H1 (cell line): Measurements from ENCODE around the gene CCDC112.

Experiments
- CEBPB ChIP-seq: IDR thresholded peaks from 2 replicates; pipeline ENCODE4 v1.6.1; 2012; ENCODE audit warnings: low read depth, low read length
- CHD2 ChIP-seq: IDR thresholded peaks from 2 replicates; pipeline ENCODE4 v1.6.1; 2012; ENCODE audit warnings: low read length, improper control_type of control experiment
- POLR2A ChIP-seq, 2 experiments: IDR thresholded peaks; 1 replicate in 1 of 2; 2 replicates in 1 of 2; pipeline ENCODE4 v1.6.1; 2011; ENCODE audit warnings: low read depth in 2 of 2, low read length in 2 of 2, mild to moderate bottlenecking in 2 of 2; ENCODE audit errors: control extremely low read depth in 1 of 2
- YY1 ChIP-seq: IDR thresholded peaks from 2 replicates; pipeline ENCODE4 v1.6.1; 2011; ENCODE audit warnings: low read depth, mild to moderate bottlenecking, low read length
- TF ChIP-seq, protein P1 (sequence below), 3 experiments: IDR thresholded peaks; 1 replicate in 2 of 3; 2 replicates in 1 of 3; pipeline versions ENCODE4 v1.5.1 to v1.6.1; 2011; ENCODE audit warnings: low read length in 3 of 3, mild to moderate bottlenecking in 3 of 3, inconsistent platforms in 2 of 3, low read depth in 1 of 3, moderate library complexity in 1 of 3; ENCODE audit not compliant: insufficient read depth in 1 of 3; ENCODE audit errors: control extremely low read depth in 1 of 3
- TF ChIP-seq, protein P2 (sequence below): IDR thresholded peaks from 2 replicates; pipeline ENCODE4 v1.6.1; 2012; ENCODE audit warnings: inconsistent platforms
- TF ChIP-seq, protein P3 (sequence below): IDR thresholded peaks from 2 replicates; pipeline ENCODE4 v1.6.1; 2012; ENCODE audit warnings: inconsistent platforms
- TF ChIP-seq, protein P4 (sequence below): IDR thresholded peaks from 2 replicates; pipeline ENCODE4 v1.6.1; 2011; ENCODE audit warnings: low read depth, mild to moderate bottlenecking, low read length; ENCODE audit not compliant: insufficient read depth

DNA sequence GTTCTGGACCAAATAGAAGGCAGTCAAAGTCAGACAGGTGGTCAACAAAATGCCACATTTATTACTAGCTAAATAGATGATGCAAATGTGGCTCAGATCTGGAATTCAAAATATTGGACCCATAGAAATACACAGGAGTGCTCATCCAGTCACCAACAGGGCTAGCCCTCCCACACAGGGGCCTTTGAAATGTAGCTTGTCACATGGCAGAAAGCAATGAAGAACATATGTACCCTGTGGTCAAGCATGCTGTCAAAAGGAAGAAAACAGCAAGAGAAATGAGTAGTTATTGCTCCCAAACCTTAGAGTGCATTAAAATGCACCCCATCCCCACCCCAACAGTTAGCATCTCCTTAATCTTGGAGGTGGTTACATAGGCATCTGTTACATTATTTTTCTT, 20.9 kb upstream of the CCDC112 start:
- no peak for TF ChIP-seq CEBPB
- no peak for TF ChIP-seq CHD2
- TF ChIP-seq, protein P1, sequence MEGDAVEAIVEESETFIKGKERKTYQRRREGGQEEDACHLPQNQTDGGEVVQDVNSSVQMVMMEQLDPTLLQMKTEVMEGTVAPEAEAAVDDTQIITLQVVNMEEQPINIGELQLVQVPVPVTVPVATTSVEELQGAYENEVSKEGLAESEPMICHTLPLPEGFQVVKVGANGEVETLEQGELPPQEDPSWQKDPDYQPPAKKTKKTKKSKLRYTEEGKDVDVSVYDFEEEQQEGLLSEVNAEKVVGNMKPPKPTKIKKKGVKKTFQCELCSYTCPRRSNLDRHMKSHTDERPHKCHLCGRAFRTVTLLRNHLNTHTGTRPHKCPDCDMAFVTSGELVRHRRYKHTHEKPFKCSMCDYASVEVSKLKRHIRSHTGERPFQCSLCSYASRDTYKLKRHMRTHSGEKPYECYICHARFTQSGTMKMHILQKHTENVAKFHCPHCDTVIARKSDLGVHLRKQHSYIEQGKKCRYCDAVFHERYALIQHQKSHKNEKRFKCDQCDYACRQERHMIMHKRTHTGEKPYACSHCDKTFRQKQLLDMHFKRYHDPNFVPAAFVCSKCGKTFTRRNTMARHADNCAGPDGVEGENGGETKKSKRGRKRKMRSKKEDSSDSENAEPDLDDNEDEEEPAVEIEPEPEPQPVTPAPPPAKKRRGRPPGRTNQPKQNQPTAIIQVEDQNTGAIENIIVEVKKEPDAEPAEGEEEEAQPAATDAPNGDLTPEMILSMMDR (IDR thresholded peaks at IDR 0.05; ENCODE audit: control extremely low read depth in 1 of 3, insufficient read depth in 1 of 3, low read depth in 1 of 3, low read length in 3 of 3), result no peak
- TF ChIP-seq, protein P2, sequence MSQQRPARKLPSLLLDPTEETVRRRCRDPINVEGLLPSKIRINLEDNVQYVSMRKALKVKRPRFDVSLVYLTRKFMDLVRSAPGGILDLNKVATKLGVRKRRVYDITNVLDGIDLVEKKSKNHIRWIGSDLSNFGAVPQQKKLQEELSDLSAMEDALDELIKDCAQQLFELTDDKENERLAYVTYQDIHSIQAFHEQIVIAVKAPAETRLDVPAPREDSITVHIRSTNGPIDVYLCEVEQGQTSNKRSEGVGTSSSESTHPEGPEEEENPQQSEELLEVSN, result no peak
- TF ChIP-seq POLR2A (IDR thresholded peaks at IDR 0.05; ENCODE audit: control extremely low read depth in 1 of 2, low read depth in 2 of 2, low read length in 2 of 2), result no peak
- TF ChIP-seq YY1, result no peak
- TF ChIP-seq, protein P3, sequence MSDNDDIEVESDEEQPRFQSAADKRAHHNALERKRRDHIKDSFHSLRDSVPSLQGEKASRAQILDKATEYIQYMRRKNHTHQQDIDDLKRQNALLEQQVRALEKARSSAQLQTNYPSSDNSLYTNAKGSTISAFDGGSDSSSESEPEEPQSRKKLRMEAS, result no peak
- TF ChIP-seq, protein P4, sequence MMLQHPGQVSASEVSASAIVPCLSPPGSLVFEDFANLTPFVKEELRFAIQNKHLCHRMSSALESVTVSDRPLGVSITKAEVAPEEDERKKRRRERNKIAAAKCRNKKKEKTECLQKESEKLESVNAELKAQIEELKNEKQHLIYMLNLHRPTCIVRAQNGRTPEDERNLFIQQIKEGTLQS, result no peak
